ENCODE data around the gene DENND10.
"Not testable (repeated sequence)": the region's sequence is repeated elsewhere in the genome, so short reads cannot be mapped to it uniquely, and the experiment has no call there.

Gene DENND10

DNA sequence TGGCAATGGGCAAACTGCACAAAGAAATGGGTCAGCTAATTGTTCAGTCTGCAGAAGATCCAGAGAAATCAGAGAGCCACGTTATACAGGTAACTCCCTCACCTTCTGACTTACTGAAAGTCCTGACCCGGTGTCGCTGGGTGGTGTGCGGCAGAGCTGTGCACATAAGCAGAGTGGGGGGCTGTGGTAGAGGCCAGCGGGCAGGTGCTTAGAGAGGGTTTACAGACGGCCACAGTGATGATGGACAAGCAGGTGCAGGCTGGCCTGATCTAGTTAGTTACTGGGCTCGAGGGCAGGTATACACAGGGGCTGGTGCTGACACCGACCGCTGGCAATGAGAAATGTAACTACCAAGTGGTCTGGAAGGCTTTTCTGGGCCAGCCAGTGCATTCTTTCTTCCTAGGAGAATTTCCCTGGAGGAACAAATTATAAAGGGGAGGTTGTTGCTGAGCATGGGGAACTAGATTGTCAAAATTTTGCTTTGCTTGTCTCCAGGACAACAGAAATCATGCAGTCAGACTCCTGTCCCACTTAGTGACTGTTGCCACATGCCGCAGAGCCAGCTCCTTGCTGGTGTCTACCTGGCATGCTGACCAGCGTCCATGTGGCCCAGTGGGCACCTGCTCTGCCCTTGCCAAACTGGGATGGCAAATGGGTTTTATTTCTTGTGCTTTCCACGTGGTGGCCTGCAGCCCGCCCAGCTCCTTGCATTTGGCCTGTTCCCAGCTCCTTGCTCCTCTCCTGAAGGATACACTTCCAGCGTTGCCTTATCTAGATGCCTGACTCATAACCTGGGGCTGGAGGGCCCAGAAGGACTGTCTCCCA lies 28.8 kb downstream of the DENND10 start:
- DNase-seq (ENCODE audit: low read depth) = no peak

DNA sequence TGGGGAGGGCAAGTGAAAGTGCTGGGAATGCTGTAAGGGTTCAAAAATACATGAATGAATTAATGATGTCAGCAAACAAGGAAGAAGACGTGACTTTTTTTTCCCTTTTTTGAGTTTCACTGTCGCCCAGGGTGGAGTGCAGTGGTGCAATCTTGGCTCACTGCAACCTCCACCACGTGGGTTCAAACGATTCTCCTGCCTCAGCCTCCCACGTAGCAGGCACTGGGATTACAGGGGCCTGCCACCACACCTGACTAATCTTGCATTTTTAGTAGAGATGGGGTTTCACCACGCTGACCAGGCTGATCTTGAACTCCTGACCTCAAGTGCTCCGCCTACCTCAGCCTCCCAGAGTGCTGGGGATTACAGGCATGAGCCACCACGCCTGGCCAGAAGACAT lies 30.0 kb downstream of the DENND10 start:
- no peak for DNase-seq (ENCODE audit: low read depth)

DNA sequence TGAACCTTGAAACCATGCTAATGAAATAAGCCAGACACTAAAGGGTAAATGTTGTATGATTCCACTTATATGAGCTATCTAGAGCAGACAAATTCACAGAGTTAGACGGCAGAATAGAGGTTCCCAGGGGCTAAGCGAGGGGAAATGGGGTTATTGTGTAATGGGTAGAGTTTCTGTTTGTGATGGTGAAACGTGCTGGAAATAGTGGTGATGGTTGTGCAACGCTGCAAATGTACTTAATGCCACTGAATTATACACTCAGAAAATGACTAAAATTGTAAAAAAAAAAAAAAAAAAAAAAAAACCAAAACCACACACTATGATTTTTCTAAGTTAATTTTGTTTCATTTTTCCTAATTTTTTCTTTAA lies 31.6 kb downstream of the DENND10 start:
- DNase-seq (ENCODE audit: low read depth) = no peak

DNA sequence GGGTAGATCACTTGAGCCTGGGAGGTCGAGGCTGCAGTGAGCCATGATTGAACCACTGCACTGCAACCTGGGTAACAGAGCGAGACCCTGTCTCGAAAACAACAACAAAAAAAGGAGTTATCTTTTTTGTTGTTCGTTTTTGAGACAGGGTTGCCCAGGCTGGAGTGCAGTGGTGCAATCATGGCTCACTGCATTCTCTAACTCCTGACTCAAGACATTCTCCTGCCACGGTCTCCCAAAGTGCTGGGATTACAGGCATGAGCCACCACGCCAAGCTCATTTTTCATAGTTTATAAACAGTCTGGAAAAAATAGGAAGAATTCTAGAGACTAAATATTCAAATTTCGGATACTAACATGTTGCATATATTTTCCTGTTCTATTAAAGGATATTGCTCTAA lies 32.2 kb downstream of the DENND10 start:
- DNase-seq (ENCODE audit: low read depth) = no peak

DNA sequence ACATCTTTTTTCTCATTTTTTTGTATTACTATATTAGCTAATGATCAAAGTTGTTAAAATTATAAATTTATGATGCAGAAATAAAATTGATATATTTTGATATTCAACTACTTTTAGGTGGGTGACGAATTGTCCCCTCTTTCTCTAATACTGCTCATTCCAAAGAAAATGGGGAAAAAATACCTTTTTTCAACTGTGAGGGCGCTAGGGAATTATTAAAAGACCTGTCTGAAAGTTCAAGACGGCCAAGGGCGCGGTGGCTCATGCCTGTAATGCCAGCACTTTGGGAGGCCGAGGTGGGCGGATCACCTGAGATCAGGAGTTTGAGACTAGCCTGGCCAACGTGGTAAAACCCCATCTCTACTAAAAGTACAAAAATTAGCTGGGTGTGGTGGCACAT lies 34.0 kb downstream of the DENND10 start:
- not testable (repeated sequence) for DNase-seq (ENCODE audit: low read depth)

DNA sequence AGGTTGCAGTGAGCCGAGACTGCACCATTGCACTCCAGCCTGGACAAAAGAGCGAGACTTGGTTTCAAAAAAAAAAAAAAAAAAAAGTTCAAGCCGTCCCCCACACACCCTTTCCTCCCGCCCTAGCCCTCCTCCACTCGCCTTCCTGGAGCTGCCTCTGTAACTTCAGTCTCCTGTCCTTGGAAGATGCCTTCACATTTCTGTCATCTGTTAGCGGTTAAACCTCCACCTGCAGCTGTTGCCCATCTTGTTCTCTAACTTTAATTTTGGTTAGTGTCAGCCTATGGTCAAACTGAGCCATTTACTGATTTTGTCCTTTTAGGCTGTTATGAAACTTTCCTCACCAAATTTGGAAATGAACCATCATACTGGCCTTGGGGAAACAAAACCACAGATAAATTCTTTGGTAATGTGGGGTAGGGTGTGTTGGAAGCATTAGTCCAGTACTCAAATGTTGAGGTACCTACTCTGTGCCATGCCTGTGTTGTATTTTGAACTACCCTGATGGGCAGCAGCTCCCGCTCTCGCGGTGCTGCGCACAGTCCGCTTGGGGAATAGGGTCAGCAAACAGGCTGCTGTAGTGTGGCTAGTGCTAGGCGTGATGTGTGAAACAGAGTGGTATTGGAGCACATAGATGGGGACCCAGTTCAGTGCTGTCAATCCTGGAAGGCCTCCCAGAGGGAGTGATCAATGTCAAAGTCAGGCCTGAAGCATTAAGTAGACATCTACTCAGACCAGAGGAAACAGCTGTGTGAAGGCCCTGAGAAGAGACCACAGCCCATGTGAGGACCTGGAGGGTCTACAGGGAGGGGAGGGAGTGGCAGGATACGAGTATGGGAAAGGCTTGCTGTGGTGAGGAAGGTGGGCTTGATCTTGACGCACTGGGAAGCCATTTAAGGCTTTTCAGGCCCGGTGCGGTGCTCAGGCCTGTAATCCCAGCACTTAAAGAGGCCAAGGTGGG lies 34.7 kb downstream of the DENND10 start:
- no peak for DNase-seq (ENCODE audit: low read depth)

DNA sequence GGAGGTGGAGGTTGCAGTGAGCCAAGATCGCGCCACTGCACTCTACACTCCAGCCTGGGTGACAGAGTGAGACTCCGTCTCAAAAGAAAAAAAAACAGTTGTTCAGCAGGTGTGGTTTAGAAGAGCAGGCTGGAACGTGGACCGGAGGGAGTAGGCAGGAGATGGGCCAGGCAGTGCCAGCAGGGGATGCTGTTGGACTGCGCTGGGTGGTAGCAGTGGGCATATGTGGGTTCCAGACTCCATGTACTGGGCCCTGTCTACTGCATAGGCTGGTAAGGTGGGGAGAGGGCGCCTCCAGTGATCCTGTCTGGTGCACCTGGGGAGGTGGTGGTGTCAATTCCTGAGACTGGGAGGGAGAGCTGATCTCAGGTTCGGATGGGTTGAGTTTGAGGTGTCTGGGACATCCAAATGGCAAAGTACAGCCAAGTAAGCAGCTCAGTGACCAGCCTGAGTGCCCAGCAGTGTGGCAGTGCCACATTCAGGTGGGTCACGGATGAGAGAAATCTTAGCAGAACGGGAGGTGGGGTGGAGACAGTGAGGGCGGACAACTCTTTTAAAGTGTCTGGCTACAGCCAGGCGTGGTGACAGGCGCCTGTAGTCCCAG lies 35.7 kb downstream of the DENND10 start:
- DNase-seq (ENCODE audit: low read depth) = peak; percentile 31

DNA sequence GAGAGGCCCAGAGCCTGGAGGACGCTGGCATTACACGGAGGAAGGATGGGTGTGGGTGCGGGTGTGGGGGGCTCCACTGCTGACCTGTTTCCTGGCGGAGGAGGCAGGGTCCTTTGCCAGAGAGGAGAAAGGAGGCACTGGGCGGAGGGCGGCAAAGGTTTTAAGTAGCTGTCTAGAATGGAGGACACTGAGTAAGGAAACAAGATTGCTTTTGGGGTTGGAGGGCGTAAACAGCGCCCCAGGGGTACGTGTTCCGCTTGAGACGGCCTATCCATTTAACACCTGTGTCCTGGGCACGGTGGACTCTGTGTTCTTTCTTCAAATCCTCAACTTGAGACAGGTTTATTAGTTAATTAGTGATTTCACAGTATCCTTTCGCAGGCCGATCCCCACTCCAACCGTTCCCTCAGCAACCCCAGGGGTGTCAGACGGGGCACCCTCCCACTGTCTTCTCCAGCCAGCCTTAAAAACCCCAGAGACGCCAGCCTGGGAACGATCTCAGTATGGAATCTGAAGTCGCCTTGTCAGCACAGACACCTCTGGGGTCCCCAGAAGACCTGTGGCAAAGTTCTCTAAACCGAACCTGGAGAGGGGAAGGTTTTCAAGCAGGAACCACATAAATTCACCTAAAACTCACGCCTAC lies 36.8 kb downstream of the DENND10 start:
- DNase-seq (ENCODE audit: low read depth) = no peak

DNA sequence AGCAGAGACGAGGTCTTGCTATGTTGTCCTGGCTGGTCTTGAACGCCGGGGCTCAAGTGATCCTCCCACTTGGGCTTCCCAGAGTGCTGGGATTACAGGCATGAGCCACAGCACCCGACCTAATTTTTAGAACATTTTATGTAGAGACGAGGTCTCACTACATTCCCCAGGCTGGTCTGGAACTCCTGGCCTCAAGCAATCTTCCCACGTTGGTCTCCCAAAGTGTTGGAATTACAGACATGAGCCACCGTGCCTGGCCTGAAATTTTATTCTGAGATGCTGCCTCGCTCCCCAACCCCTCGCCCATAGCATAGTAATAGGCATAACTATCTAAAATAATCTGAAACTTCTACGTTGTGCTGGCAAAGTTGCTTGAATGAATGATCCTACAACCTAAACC lies 39.7 kb downstream of the DENND10 start:
- DNase-seq (ENCODE audit: low read depth) = no peak

DNA sequence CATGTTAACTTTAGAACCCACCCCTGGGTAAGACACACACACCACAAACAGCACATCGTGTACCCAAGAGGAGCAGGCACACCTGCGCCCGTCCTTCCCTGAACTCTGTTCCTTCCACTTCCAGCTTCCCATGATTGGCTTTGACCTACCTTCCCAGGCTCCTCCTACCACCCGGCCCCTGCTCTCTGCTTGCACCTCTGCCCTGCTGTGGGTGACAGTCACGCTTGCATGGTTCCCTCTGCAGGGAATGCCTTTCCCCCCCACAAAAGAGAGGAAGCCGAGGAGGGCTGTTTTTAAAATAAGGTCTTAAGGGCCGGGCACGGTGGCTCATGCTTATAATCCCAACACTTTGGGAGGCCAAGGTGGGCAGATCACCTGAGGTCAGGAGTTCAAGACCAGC lies 45.2 kb downstream of the DENND10 start:
- DNase-seq (ENCODE audit: low read depth) = no peak

DNA sequence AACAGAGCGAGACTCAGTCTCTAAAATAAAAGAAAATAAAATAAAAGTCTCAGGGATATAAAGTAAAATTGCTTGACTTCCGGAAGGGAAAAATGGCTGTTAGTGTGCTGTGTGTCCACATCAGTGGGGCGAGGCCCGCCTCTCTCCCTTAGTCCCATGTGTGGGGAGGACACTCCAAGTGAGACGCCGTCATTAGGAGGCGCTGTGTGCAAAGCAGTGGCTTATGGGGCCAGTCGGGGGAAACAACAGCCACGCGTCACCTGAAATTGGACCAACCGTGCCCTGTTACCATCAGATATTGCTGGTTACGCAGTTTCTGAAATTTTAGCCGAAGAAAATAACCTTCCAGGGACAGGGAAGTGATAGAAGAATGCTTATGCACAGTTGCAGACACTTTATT lies 45.8 kb downstream of the DENND10 start:
- DNase-seq (ENCODE audit: low read depth) = no peak

DNA sequence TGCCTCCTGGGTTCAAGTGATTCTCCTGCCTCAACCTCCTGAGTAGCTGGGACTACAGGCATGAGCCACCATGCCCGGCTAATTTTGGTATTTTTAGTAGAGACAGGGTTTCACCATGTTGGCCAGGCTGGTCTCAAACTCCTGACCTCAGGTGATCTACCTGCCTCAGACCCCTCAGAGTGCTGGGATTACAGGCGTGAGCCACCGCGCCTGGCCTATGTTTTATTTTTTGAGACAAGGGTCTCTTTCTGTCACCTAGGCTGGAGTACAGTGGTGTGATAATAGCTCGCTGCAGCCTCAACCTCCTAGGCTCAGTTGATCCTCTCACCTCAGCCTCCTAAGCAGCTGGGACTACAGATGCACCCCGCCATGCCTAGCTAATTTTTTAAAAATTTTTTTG lies 47.7 kb downstream of the DENND10 start:
- not testable (repeated sequence) for DNase-seq (ENCODE audit: low read depth)

DNA sequence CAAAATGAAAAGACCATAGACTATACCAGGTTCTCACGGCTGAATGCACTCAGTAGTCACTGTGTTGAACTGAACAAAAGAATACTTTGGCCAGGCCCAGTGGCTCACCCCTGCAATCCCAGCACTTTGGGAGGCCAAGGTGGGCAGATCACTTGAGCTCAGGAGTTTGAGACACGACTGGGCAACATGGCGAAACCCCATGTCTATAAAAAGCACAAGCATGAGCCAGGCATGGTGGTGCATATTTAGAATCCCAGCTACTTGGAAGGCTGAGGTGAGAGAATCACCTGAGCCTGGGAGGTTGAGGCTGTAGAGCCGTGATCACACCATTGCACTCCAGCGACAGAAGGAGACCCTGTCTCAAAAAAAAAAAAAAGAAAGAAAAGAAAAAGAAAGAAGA lies 49.1 kb downstream of the DENND10 start:
- DNase-seq (ENCODE audit: low read depth) = no peak

DNA sequence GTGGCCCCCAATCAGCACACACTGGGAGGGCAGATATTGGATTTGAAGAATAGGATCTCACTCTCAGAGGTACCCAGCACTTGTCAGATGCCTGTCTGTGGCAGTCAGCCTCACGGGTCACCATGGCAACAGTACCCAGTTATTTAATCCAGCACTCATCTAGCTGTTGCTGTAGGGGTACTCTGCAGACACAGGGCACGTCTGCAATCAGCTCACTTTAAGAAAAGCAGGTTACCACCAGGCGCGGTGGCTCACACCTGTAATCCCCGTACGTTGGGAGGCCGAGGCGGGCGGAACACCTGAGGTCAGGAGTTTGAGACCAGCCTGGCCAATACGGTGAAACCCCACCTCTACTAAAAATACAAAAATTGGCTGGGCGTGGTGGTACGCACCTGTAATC lies 49.7 kb downstream of the DENND10 start:
- no peak for DNase-seq (ENCODE audit: low read depth)

DNA sequence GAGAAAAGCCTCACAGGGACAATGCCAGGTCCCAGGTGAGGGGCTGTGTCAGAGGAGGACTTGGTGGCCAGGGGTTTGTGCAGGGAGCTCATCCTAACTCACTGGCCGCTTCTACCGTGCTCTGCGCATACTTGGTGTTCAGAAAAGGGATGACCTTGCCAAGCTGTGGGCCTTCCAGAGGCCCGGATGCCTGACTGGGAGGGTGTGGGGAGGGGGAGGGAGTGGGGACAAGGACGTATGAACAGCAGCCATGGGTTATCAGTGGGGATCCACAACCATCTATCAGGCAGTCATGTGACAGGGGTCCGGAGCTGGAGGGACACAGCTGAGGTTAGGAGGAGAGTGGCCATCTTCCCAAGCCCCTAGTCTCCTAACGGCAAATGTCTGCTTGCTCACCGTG lies 55.4 kb downstream of the DENND10 start:
- DNase-seq (ENCODE audit: low read depth) = no peak

DNA sequence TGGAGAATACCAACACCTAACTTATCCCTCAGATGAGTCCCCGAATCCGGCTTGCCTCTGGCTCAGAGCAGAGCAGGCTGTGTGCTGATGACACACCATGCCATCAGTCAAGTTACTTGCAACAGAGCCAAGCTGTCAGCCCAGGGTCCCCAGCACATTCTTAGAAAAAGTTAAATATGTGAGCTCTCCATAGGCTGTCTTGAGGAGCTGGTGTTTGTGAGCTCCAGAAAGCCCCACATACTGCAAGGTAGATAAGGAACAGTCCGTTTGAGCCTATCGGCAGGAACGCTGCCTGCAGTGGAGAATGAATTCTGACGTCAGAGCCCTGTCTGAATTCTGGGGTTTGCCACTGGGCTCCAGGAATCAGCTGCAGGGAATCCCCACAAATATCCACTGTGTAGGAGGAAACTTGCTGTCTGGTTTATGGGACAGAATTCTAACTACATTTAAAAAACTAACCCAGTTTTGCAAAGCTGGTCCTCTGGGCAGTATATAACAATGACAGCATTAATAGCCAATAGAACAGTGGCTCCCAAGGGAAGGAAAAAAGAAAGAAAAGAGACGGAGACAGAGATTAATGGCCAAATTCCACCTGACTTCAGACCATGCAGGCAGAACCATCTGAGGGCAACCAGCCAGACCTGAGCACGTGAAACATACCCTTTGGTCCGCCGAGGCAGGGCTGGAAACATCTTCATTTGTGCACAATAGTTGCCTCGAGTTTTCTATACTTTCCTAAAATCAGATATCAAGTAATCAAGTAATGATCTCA lies 58.0 kb downstream of the DENND10 start:
- DNase-seq (ENCODE audit: low read depth) = no peak

DNA sequence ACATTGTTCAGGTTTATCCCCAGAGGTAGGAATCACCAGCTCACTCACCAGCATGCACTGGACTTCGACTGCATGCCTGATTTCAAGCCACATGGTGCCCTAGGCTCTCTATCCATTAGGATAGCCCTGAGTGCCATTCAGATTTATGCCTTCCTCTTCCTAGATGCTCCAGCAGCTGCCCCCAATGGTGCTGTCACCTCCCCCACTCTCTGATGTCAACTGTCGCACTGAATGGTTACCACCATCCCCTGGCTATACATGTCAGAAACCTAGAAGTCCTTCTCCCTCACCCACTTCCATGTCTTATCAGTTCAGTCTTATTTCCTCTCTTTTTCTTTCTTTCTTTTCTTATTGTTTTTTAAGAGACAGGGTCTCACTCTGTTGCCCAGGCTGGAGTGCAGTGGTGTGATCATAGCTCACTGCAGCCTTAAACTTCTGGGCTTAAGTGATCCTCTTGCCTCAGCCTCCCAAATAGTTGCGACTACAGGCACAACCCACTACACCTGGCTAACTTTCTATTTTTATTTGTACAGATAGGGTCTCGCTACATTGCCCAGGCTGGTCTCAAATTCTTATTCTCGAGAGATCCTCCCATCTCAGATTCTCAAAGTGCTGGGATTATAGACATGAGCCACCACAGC lies 58.7 kb downstream of the DENND10 start:
- DNase-seq (ENCODE audit: low read depth) = no peak

DNA sequence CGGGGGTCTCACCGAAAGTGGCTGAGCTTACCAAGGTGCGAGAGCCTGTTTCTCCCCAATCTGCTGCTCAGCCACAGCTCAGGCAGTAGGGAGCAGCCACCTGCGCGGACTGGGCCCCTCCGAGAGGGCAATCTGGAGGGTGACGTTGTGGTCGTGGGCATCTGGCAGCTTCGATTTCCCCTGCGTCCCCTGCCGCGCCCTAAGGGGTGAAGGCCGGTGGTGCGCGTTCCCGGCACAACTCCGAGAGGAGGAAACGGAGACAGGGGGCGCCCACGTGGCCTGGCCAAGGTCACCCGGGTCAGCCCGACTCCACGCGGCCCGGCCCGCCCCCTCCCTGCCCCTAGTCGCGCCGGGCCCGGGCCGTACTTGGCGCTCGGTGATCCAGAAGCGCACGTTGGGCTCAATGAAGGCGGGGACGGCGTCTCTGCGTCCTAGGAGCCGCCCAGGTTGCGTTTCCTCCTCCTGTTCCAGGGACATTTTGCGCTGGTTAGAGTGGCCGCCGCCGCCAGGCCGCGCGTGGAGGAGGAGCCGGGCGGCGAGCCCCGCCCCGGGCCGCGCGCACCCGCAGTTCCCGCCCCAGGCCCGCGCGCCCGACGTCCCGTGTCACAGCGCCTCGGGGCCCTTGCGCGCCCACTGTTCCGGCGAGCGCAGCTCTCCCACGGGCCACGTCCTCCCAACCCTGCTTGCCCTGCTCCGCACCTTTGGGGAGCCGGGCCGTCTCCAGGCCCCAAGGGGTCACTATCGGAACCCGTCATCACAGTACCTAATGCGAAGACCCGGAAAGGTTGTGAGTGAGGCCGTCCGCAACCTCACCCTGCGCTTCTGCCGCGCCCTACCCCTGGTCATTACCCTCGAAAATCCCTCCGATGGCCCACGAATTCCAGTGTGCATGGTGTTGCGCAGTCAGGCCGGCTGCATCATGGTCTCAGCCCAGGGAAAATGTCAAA lies 61.5 kb downstream of the DENND10 start, which contains the start of gene SFXN4:
TSS of gene SFXN4 (minus strand) at position 544 of the 947 bp plus-strand sequence. CDS start at position 477, 67 bp downstream.
- DNase-seq (ENCODE audit: low read depth) = peak; percentile 70

DNA sequence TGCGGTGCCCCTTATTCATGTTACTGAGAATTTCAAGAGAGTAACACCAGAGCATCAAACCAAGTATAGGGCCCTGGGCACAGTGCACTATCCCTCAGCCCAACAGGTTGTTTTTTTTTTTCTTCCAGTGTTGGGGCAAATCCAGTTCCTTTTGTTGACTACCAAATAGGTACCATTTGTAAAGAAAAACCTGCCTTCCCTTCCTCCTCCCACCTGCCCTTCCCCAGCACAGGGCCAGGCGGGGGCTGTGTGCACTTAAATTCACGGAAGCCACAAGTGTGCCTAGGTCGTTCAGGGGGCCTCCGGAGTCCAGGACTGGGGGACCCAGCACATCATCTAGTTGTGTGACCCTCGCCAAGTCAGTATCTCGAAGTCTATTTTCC lies 62.2 kb downstream of the DENND10 start:
- DNase-seq (ENCODE audit: low read depth) = no peak

DNA sequence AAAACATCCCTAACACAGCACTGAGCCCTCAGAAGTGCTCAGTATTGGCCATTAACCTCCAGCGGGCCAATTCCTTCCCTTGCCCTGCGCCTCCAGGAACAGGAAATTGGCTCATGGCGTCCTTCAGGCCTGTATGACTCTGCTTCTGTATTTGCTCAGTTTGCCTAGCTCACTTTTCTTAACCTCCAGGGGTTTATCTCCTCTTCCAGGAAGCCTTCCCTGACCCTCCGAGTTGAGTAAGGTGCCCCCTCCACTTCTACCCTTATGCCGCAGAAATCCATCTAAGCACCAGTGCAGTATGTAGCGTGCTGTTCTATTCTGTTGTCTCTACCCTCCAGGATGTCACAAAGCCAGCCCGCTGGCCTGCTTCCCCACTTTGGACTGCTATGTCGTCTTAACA lies 62.7 kb downstream of the DENND10 start:
- DNase-seq (ENCODE audit: low read depth) = no peak
